K562 (cell line): ENCODE measurements around the gene B4GALNT2. TPM values are rescaled to one million over a fixed set of nuclear protein-coding genes. Genes with fewer than 3 reads are reported as not detected.

ENCODE experiments used
- ATAC-seq: fragments of 200-7000 bp; cut with Tn5 transposase; 3 replicates; pipeline ENCODE4 v1.9.1; 2020; ENCODE audit warnings: moderate library complexity
- BruUV-seq: library from RNA; stranded (reverse); fragments of 400-500 nt; replicated peaks from 2 replicates; lab custom pipeline; 2021; lab: Mats Ljungman, UMichigan
- CTCF ChIA-PET: fragments of 300-600 bp; formaldehyde crosslinking; extraction: SDS; loops from one replicate; lab custom pipeline; 2021; ENCODE audit warnings: low intra/inter-chr PET ratio; lab: Yijun Ruan, JAX
- POLR2A ChIA-PET: fragments of 300-600, 350-650 bp; sonication (Branson Sonifier 250); formaldehyde crosslinking; extraction: SDS; loops from one replicate; lab custom pipeline; 2021; ENCODE audit warnings: antibody characterized with exemption, inconsistent platforms; lab: Yijun Ruan, JAX
- DNase-seq, 4 experiments: peaks; one replicate each; pipeline versions ENCODE4 v3.0.0 to v3.0.0-alpha.2; 2011 to 2018; ENCODE audit warnings: low spot score in 3 of 4, mixed read lengths in 3 of 4; ENCODE audit errors: extremely low read depth in 1 of 4
- FAIRE-seq: peaks from 2 replicates; lab custom pipeline; 2011; peaks lifted over from hg19 to GRCh38; lab: Jason Lieb, UNC
- H2AFZ ChIP-seq: 2 replicates; pipeline ENCODE4 v1.6.0; 2011; ENCODE audit warnings: low read depth, low read length, control low read depth, inconsistent platforms
- H3K27ac ChIP-seq: fragments of 200-600 bp; 3 replicates; pipeline ENCODE4 v1.8.0; 2011; ENCODE audit warnings: low read depth, mild to moderate bottlenecking, control low read depth, inconsistent platforms, low read length, moderate library complexity, mixed read lengths; ENCODE audit errors: extremely low read depth
- H3K27me3 ChIP-seq, 2 experiments: fragments of 300-600 bp in 1 of 2; 2 replicates in 1 of 2; 3 replicates in 1 of 2; pipeline versions ENCODE4 v1.6.0 to v1.8.0; 2011; ENCODE audit warnings: inconsistent platforms in 2 of 2, low read length in 2 of 2, mild to moderate bottlenecking in 1 of 2, mixed read lengths in 1 of 2, moderate library complexity in 1 of 2; ENCODE audit not compliant: control insufficient read depth in 2 of 2, insufficient read depth in 2 of 2
- H3K36me3 ChIP-seq: fragments of 300-600 bp; 3 replicates; pipeline ENCODE4 v1.8.0; 2011; ENCODE audit warnings: mild to moderate bottlenecking, low read length, inconsistent platforms; ENCODE audit not compliant: control insufficient read depth, insufficient read depth
- H3K4me1 ChIP-seq, 2 experiments: fragments of 200-600 bp in 1 of 2; replicated peaks in 1 of 2; 2 replicates in 1 of 2; 3 replicates in 1 of 2; pipeline versions ENCODE4 v1.5.1 to v1.8.0; 2011; ENCODE audit warnings: inconsistent platforms in 2 of 2, low read length in 2 of 2, mild to moderate bottlenecking in 1 of 2, mixed read lengths in 1 of 2, moderate library complexity in 1 of 2; ENCODE audit not compliant: control insufficient read depth in 2 of 2, insufficient read depth in 2 of 2
- H3K4me2 ChIP-seq: 2 replicates; pipeline ENCODE4 v1.6.1; 2011; ENCODE audit warnings: low read length, control low read depth, inconsistent platforms, mixed read lengths; ENCODE audit not compliant: insufficient read depth
- H3K4me3 ChIP-seq: fragments of 200-600 bp; sonication (generic), shearing (Covaris generic); 2 replicates; pipeline ENCODE4 v1.5.1; 2016; ENCODE audit warnings: control low read depth, inconsistent platforms
- H3K79me2 ChIP-seq: fragments of 200-600 bp; 3 replicates; pipeline ENCODE4 v1.8.0; 2011; ENCODE audit warnings: low read length, inconsistent platforms; ENCODE audit not compliant: control insufficient read depth, insufficient read depth
- H3K9ac ChIP-seq, 2 experiments: 2 replicates each; pipeline versions ENCODE4 v1.6.0 to v1.6.1; 2011; ENCODE audit warnings: low read depth in 2 of 2, low read length in 2 of 2, control low read depth in 1 of 2, inconsistent platforms in 1 of 2, mild to moderate bottlenecking in 1 of 2, mixed read lengths in 1 of 2; ENCODE audit not compliant: insufficient read depth in 1 of 2
- H3K9me1 ChIP-seq: one replicate; pipeline ENCODE4 v1.6.0; 2011; ENCODE audit warnings: inconsistent platforms, mild to moderate bottlenecking, low read length, moderate library complexity; ENCODE audit not compliant: control insufficient read depth, insufficient read depth
- H3K9me3 ChIP-seq: replicated peaks from 2 replicates; pipeline ENCODE4 v1.5.1; 2011; ENCODE audit warnings: low read depth, low read length, inconsistent platforms; ENCODE audit not compliant: control insufficient read depth, insufficient read depth
- H4K20me1 ChIP-seq: replicated peaks from 2 replicates; pipeline ENCODE4 v1.6.1; 2011; ENCODE audit warnings: low read length, inconsistent platforms, mixed read lengths; ENCODE audit not compliant: control insufficient read depth, insufficient read depth
- CEBPG ChIP-seq, 3 experiments: fragments of 200-800 bp in 1 of 3; sonication (Bioruptor generic) in 1 of 3; sonication (generic) in 1 of 3; formaldehyde crosslinking in 1 of 3; IDR thresholded peaks in 2 of 3; conservative IDR thresholded peaks in 1 of 3; 2 replicates each; pipeline versions ENCODE4 v1.6.1 to v1.8.0; 2016 to 2022; ENCODE audit warnings: missing compliant biosample characterization in 2 of 3, missing genetic modification characterization in 2 of 3, mild to moderate bottlenecking in 1 of 3, missing genetic modification reagents in 1 of 3
- EP300 ChIP-seq: IDR thresholded peaks from 2 replicates; pipeline ENCODE4 v1.6.1; 2012; ENCODE audit warnings: low read length, improper control_type of control experiment
- ESRRA ChIP-seq: fragments of 450-650 bp; IDR thresholded peaks from 2 replicates; pipeline ENCODE4 v1.6.1; 2014; ENCODE audit warnings: low read depth, mild to moderate bottlenecking, moderate library complexity, borderline replicate concordance
- GABPB1 ChIP-seq: sonication (generic); formaldehyde crosslinking; IDR thresholded peaks from 2 replicates; pipeline ENCODE4 v1.8.0; 2022; ENCODE audit warnings: mild to moderate bottlenecking, missing genetic modification reagents
- HDAC1 ChIP-seq, 2 experiments: fragments of 450-650 bp; IDR thresholded peaks; 2 replicates each; pipeline ENCODE4 v1.6.1; 2016 to 2017; ENCODE audit warnings: inconsistent platforms in 1 of 2, mild to moderate bottlenecking in 1 of 2, moderate library complexity in 1 of 2
- HINFP ChIP-seq: fragments of 450-650 bp; conservative IDR thresholded peaks from 2 replicates; pipeline ENCODE4 v1.6.1; 2016; ENCODE audit warnings: missing genetic modification characterization, low read depth, mild to moderate bottlenecking, control low read depth, missing compliant biosample characterization
- HNRNPH1 ChIP-seq: fragments of 200-400 bp; formaldehyde crosslinking; optimal IDR thresholded peaks from 2 replicates; pipeline ENCODE3; 2017; ENCODE audit warnings: low read depth, mild to moderate bottlenecking, low read length, moderate library complexity
- MAFK ChIP-seq: IDR thresholded peaks from 2 replicates; pipeline ENCODE4 v1.6.1; 2011; ENCODE audit warnings: low read length, improper control_type of control experiment
- NFE2L1 ChIP-seq: fragments of 450-650 bp; IDR thresholded peaks from 2 replicates; pipeline ENCODE4 v1.6.1; 2016; ENCODE audit warnings: missing genetic modification characterization, low read depth, mild to moderate bottlenecking, missing compliant biosample characterization, moderate library complexity, borderline replicate concordance
- SRF ChIP-seq, 2 experiments: fragments of 250-450, 450-650 bp in 1 of 2; sonication (Bioruptor Pico) in 1 of 2; sonication (generic) in 1 of 2; formaldehyde crosslinking; IDR thresholded peaks; 2 replicates each; pipeline versions ENCODE4 v1.5.0 to v1.5.1; 2020 to 2022; ENCODE audit warnings: mild to moderate bottlenecking in 1 of 2, missing genetic modification reagents in 1 of 2
- TCF15 ChIP-seq: fragments of 250-450 bp; sonication (Bioruptor Pico); IDR thresholded peaks from 2 replicates; pipeline ENCODE4 v1.8.0; 2022; ENCODE audit warnings: moderate library complexity, mild to moderate bottlenecking, inconsistent platforms
- ZNF431 ChIP-seq: sonication (generic); formaldehyde crosslinking; IDR thresholded peaks from 2 replicates; pipeline ENCODE4 v1.8.0; 2022; ENCODE audit warnings: mild to moderate bottlenecking, missing genetic modification reagents
- ZNF511 ChIP-seq: sonication (generic); formaldehyde crosslinking; IDR thresholded peaks from 2 replicates; pipeline ENCODE4 v1.8.0; 2022; ENCODE audit warnings: mild to moderate bottlenecking, missing genetic modification reagents
- ZNF609 ChIP-seq: sonication (generic); formaldehyde crosslinking; IDR thresholded peaks from 2 replicates; pipeline ENCODE4 v1.8.1; 2023; ENCODE audit warnings: missing genetic modification reagents, mild to moderate bottlenecking, borderline replicate concordance
- WGBS: fragments of 100-300 bp; shearing (Covaris generic); methylation state at CpG from one replicate; pipeline ENCODE4 v1.1.6; 2016; ENCODE audit warnings: low coverage, mixed read lengths; ENCODE audit not compliant: insufficient coverage; ENCODE audit errors: missing lambda C conversion rate; 5-methylcytosine and 5-hydroxymethylcytosine counted together
- in situ Hi-C: fragments of 300-500 bp; cut with MboI; formaldehyde crosslinking; loops from 4 replicates; pipeline ENCODE4 v1.15.0; 2018; ENCODE audit warnings: inconsistent platforms, mixed read lengths
- intact Hi-C: fragments of 100-400 bp; cut with micrococcal nuclease; formaldehyde crosslinking; loops from 2 replicates; pipeline ENCODE4 v1.14.2; 2022
- polyA plus RNA-seq, 8 experiments: library from polyadenylated mRNA; depleted of rRNA in 4 of 8; stranded (reverse) in 5 of 8; unstranded in 3 of 8; fragments of >200 nt; fragmentation: Nextera tagmentation in 2 of 8; fragmentation: Illumina TruSeq in 1 of 8; extraction: Ambion mirVana in 2 of 8; extraction: Trizol in 1 of 8; gene quantifications; 2 replicates each; pipeline versions ENCODE4 v1.2.1 to v1.2.3, GENCODE V29; 2011 to 2014; ENCODE audit warnings: inconsistent platforms in 1 of 8, missing spikeins in 1 of 8
- total RNA-seq, 7 experiments: library from RNA; depleted of rRNA in 6 of 7; stranded (reverse); fragments of >200 nt in 6 of 7; fragmentation: Illumina TruSeq in 2 of 7; extraction: Trizol in 2 of 7; gene quantifications; 2 replicates each; pipeline versions ENCODE4 v1.2.1 to v1.2.3, GENCODE V29; 2011 to 2021; ENCODE audit warnings: low replicate concordance in 1 of 7

The B4GALNT2 gene
- total and polyA plus RNA-seq, 9 of the 15 experiments (the other 6 are each of a cell fraction or from before 2014, with no cell fraction given), result not detected

GRCh38 chr17:49125449-49125848, 7.1 kb upstream of the B4GALNT2 start:
- no peak overlapping the region for H2AFZ ChIP-seq
- FAIRE-seq (no peak), ATAC-seq (no peak), DNase-seq (no peak)
- no peaks in the 10 kb centered on the region for H3K4me1 ChIP-seq
- TF ChIP-seq SRF (CRISPR knock-in tag; IDR thresholded peaks at IDR 0.05), result no peak
- no peak for TF ChIP-seq CEBPG (CRISPR knock-in tag; IDR thresholded peaks at IDR 0.05)
- no peak for TF ChIP-seq CEBPG (tag; conservative IDR thresholded peaks at IDR 0.05 in 1 of 2, IDR thresholded peaks at IDR 0.05 in 1 of 2)
- no peak for TF ChIP-seq HDAC1 (IDR thresholded peaks at IDR 0.05)
- no peak for TF ChIP-seq ZNF609 (CRISPR knock-in tag)
- TF ChIP-seq ESRRA, result no peak
- no peak for TF ChIP-seq NFE2L1
- no peak for TF ChIP-seq HINFP
- no peak for TF ChIP-seq TCF15
- no peak for TF ChIP-seq EP300
- no peak for TF ChIP-seq HNRNPH1
- no peak for TF ChIP-seq MAFK
- TF ChIP-seq ZNF511 (CRISPR knock-in tag), result no peak
- no peak for TF ChIP-seq GABPB1 (CRISPR knock-in tag)
- TF ChIP-seq ZNF431 (CRISPR knock-in tag), result no peak
- BruUV-seq, result no TSS peak
- ChIA-PET CTCF (no interaction called here), POLR2A (interaction anchor here (1.7 kb wide), 1 partner anchor 9 kb away, joined by 3 read pairs; no protein-coding TSS in a partner anchor)
- no peaks in the 10 kb centered on the region for H3K79me2 ChIP-seq
- H3K9me3 ChIP-seq, result peaks cover 3% of the 10 kb centered on the region; the same call in 1 of the 2 replicates
- no peak overlapping the region for H3K4me3 ChIP-seq
- no peaks in the 10 kb centered on the region for H3K36me3 ChIP-seq
- H3K9ac ChIP-seq, result no peak overlapping the region
- H4K20me1 ChIP-seq, result no peaks in the 10 kb centered on the region
- in situ Hi-C loops (no loop called here), intact Hi-C loops (no loop called here)
- no peak overlapping the region for H3K4me2 ChIP-seq
- H3K27me3 ChIP-seq, result peaks cover 0 to 15% of the 10 kb centered on the region in 2 experiments; a peak in 1 of 5 replicates
- WGBS, result 75% methylated on average over 5 of the region's 32 CpGs
- H3K9me1 ChIP-seq, result no peaks in the 10 kb centered on the region
- H3K27ac ChIP-seq, result no peak overlapping the region
